A549 (cell line): Measurements from ENCODE around the gene COL13A1. TPM values are rescaled to one million over a fixed set of nuclear protein-coding genes. Genes with fewer than 3 reads are reported as not detected.

Experiments used
- ATAC-seq, 2 experiments: fragments of 200-7000 bp in 1 of 2; fragments of >200 bp in 1 of 2; cut with Nextera tagmentation in 1 of 2; cut with Tn5 transposase in 1 of 2; 3 replicates each; pipeline versions ENCODE4 v1.8.0 to v1.9.1; 2018 to 2020; ENCODE audit warnings: mild to moderate bottlenecking in 1 of 2, moderate library complexity in 1 of 2
- CTCF ChIA-PET: fragments of 300-600 bp; sonication (Branson Sonifier 250); formaldehyde crosslinking; extraction: SDS; loops from one replicate; lab custom pipeline; 2021; ENCODE audit warnings: antibody characterized with exemption, inconsistent platforms; lab: Yijun Ruan, JAX
- POLR2A ChIA-PET: fragments of 350-600 bp; formaldehyde crosslinking; extraction: SDS; loops from one replicate; lab custom pipeline; 2021; ENCODE audit warnings: antibody characterized with exemption, inconsistent platforms; lab: Yijun Ruan, JAX
- DNase-seq, 2 experiments: peaks; one replicate each; pipeline versions ENCODE4 v3.0.0 to v3.0.0-alpha.2; 2011 to 2016; ENCODE audit warnings: low read depth in 1 of 2, low spot score in 1 of 2
- FAIRE-seq: peaks from 2 replicates; lab custom pipeline; 2011; peaks lifted over from hg19 to GRCh38; lab: Jason Lieb, UNC
- H3K27ac ChIP-seq, 2 experiments: fragments of >200 bp; sonication (Bioruptor Twin); formaldehyde crosslinking; 3 replicates each; pipeline ENCODE4 v1.5.1; 2016 to 2017
- H3K4me1 ChIP-seq: fragments of >200 bp; sonication (Bioruptor Twin); formaldehyde crosslinking; 3 replicates; pipeline ENCODE4 v1.6.1; 2016
- H3K4me2 ChIP-seq: fragments of >200 bp; sonication (Bioruptor Twin); formaldehyde crosslinking; 3 replicates; pipeline ENCODE4 v1.6.1; 2016
- H3K4me3 ChIP-seq: fragments of >200 bp; sonication (Bioruptor Twin); formaldehyde crosslinking; 3 replicates; pipeline ENCODE4 v1.5.1; 2016
- H3K9me3 ChIP-seq: fragments of >200 bp; sonication (Bioruptor Twin); formaldehyde crosslinking; 3 replicates; pipeline ENCODE4 v1.6.1; 2016
- ESRRA ChIP-seq: fragments of 150-350 bp; IDR thresholded peaks from 2 replicates; pipeline ENCODE4 v1.6.1; 2014; ENCODE audit warnings: mild to moderate bottlenecking, low read length, borderline replicate concordance
- FOSB ChIP-seq: fragments of 250-450 bp; sonication (Bioruptor Pico); IDR thresholded peaks from 2 replicates; pipeline ENCODE4 v1.5.0; 2020; ENCODE audit warnings: mild to moderate bottlenecking, moderate library complexity
- FOSL2 ChIP-seq, 2 experiments: fragments of 450-650 bp in 1 of 2; fragments of >200 bp in 1 of 2; sonication (Bioruptor Twin) in 1 of 2; formaldehyde crosslinking; IDR thresholded peaks; 2 replicates each; pipeline versions ENCODE4 v1.5.0 to v1.6.1; 2016 to 2020; ENCODE audit warnings: mild to moderate bottlenecking in 1 of 2, moderate library complexity in 1 of 2
- FOXS1 ChIP-seq: fragments of 250-450 bp; sonication (Bioruptor Pico); IDR thresholded peaks from 2 replicates; pipeline ENCODE4 v1.5.0; 2020; ENCODE audit warnings: mild to moderate bottlenecking, moderate library complexity
- GATA3 ChIP-seq: IDR thresholded peaks from 2 replicates; pipeline ENCODE4 v1.6.1; 2012; ENCODE audit warnings: borderline replicate concordance
- HDAC2 ChIP-seq: fragments of 200-600 bp; sonication (generic); IDR thresholded peaks from 2 replicates; pipeline ENCODE4 v1.6.1; 2016
- HOXA7 ChIP-seq: fragments of 250-450 bp; sonication (Bioruptor Pico); IDR thresholded peaks from 2 replicates; pipeline ENCODE4 v1.5.0; 2020; ENCODE audit warnings: mild to moderate bottlenecking, moderate library complexity
- JUN ChIP-seq, 2 experiments: fragments of >200 bp; sonication (Bioruptor Twin); formaldehyde crosslinking; IDR thresholded peaks; 2 replicates in 1 of 2; 3 replicates in 1 of 2; pipeline ENCODE4 v1.6.1; 2016 to 2017
- KDM1A ChIP-seq: fragments of 200-600 bp; sonication (generic); IDR thresholded peaks from 2 replicates; pipeline ENCODE4 v1.6.1; 2016; ENCODE audit warnings: low read depth, mild to moderate bottlenecking
- MAFK ChIP-seq: fragments of 450-650 bp; IDR thresholded peaks from 2 replicates; pipeline ENCODE4 v1.6.1; 2014; ENCODE audit not compliant: partially characterized antibody
- MYC ChIP-seq: IDR thresholded peaks from 2 replicates; pipeline ENCODE4 v1.6.1; 2012; ENCODE audit warnings: mild to moderate bottlenecking, inconsistent platforms, low read length, improper control_type of control experiment, borderline replicate concordance
- PHF8 ChIP-seq: fragments of 200-600 bp; sonication (generic); IDR thresholded peaks from 2 replicates; pipeline ENCODE4 v1.6.1; 2016; ENCODE audit warnings: low read depth, mild to moderate bottlenecking, antibody characterized with exemption, moderate library complexity, borderline replicate concordance
- POLR2AphosphoS2 ChIP-seq: conservative IDR thresholded peaks from 2 replicates; pipeline ENCODE4 v1.6.1; 2012; ENCODE audit warnings: low read length, improper control_type of control experiment, inconsistent platforms
- RAD21 ChIP-seq, 2 experiments: fragments of >200 bp in 1 of 2; sonication (Bioruptor Twin) in 1 of 2; formaldehyde crosslinking in 1 of 2; IDR thresholded peaks in 1 of 2; conservative IDR thresholded peaks in 1 of 2; 2 replicates in 1 of 2; 3 replicates in 1 of 2; pipeline ENCODE4 v1.6.1; 2012 to 2018; ENCODE audit warnings: inconsistent platforms in 1 of 2
- SMC3 ChIP-seq: fragments of >200 bp; sonication (Bioruptor Twin); formaldehyde crosslinking; IDR thresholded peaks from 3 replicates; pipeline ENCODE4 v1.6.1; 2018; ENCODE audit warnings: inconsistent platforms
- SREBF2 ChIP-seq: fragments of 450-650 bp; IDR thresholded peaks from 2 replicates; pipeline ENCODE4 v1.6.1; 2014; ENCODE audit warnings: mild to moderate bottlenecking, moderate library complexity
- TFCP2L1 ChIP-seq: fragments of 250-450 bp; sonication (Bioruptor Pico); IDR thresholded peaks from 2 replicates; pipeline ENCODE4 v1.5.0; 2021; ENCODE audit warnings: mild to moderate bottlenecking
- WGBS: methylation state at CpG from one replicate; pipeline ENCODE4 v1.1.6; 2017; ENCODE audit errors: missing lambda C conversion rate; 5-methylcytosine and 5-hydroxymethylcytosine counted together
- polyA plus RNA-seq, 4 experiments: library from polyadenylated mRNA; depleted of rRNA in 3 of 4; stranded (reverse); fragments of >200 nt; fragmentation: RNase III in 1 of 4; extraction: RNeasy Plus Mini Kit Qiagen cat#74134 plus additional on column Dnase treatment in 1 of 4; gene quantifications; 2 replicates in 3 of 4; 3 replicates in 1 of 4; pipeline ENCODE4 v1.2.3, GENCODE V29; 2011 to 2017
- TF ChIP-seq, protein P1 (sequence below): fragments of 250-450 bp; sonication (Bioruptor Pico); IDR thresholded peaks from 2 replicates; pipeline ENCODE4 v1.5.0; 2020; ENCODE audit warnings: low read depth, mild to moderate bottlenecking, moderate library complexity
- TF ChIP-seq, protein P2 (sequence below): IDR thresholded peaks from 2 replicates; pipeline ENCODE4 v1.6.1; 2012
- TF ChIP-seq, protein P3 (sequence below): fragments of >200 bp; sonication (Bioruptor Twin); formaldehyde crosslinking; IDR thresholded peaks from 3 replicates; pipeline ENCODE4 v1.6.1; 2016
- TF ChIP-seq, protein P4 (sequence below): fragments of >200 bp; sonication (Bioruptor Twin); formaldehyde crosslinking; IDR thresholded peaks from 2 replicates; pipeline ENCODE4 v1.6.1; 2016
- TF ChIP-seq, protein P5 (sequence below): IDR thresholded peaks from 2 replicates; pipeline ENCODE4 v1.6.1; 2012; ENCODE audit warnings: low read depth, borderline replicate concordance

COL13A1 gene
- polyA plus RNA-seq, 2 of the 4 experiments (the other 2 are of a cell fraction): 0.08 to 0.27 TPM

DNA sequence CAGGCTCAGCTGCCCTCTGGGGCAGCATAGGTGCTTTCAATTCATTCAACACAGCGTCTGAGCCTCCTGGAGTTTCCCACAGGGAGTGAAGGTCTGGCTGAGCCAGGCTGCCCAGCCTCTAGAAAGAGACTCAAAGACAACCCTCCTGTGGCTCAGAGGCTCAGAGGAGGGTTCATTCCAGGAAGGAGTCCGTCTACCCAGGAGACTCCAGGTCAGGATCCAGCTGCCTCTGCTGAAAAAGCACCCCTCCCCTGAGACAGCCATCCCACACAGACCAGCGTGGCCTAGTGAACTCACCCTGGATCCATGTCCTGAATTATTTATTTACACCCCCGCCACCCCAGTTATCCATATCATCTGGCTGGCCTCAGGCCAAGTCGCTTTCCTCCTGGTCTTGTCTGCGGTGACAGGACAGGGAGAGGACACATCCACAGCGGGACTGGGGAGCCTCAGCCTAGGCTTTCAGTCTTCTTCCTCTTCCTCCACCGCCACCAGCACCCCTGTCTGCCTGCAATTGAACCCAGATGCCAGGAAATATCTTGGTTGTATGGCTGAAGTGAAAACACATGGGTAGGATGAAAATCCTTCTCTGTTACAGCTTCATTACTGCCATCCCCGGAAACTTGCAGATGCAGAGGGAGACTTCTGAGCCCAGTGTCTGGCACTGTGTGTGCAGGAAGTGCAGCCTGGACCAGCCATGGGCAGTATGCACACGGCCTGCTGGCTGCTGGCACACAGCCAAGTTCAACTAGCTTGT, 44.0 kb upstream of the COL13A1 start:
- no peak for DNase-seq
- 71% methylated on average over 10 of the region's 10 CpGs for WGBS
- POLR2A ChIA-PET: no interaction called here

DNA sequence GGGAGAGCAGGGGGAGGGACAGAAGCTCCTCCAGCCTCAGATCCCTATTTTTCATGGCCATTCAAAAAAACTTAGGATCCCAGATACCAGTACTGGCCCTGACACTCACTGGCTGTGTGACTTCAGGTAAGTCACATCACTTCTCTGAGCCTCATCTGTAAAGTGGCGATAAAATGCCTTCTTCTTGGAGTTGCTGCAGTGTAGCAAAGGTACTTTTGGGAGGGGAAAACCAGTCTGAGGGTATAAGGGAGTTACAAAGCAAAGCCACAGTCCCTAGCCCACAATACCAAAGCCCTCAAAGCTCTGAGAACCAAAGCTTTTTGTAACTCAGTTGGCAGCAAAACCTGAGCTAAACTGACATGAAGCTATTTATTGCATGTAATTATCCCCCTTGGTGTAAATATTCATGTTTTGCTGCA, 43.4 kb upstream of the COL13A1 start:
- Histone ChIP-seq H3K4me1 (no peaks in the 10 kb centered on the region), H3K27ac (no peak overlapping the region), H3K9me3 (no peaks in the 10 kb centered on the region), H3K4me3 (no peak overlapping the region), H3K4me2 (no peak overlapping the region)
- ChIA-PET CTCF (interaction anchor here (1.2 to 3.1 kb wide), 5 partner anchors 11 to 200 kb away, joined by 3 to 10 read pairs (median 5); partner anchors contain the start of gene COL13A1), POLR2A (no interaction called here)
- 100% methylated on average over 1 of the region's 1 CpG for WGBS
- no peak for FAIRE-seq
- no peak for ATAC-seq
- TF ChIP-seq MYC (no peak), HDAC2 (no peak), POLR2AphosphoS2 (no peak), FOSB (CRISPR knock-in tag) (no peak), RAD21 (conservative IDR thresholded peaks at IDR 0.05 in 1 of 2, IDR thresholded peaks at IDR 0.05 in 1 of 2) (no peak), MAFK (no peak), SMC3 (no peak), PHF8 (no peak), FOXS1 (CRISPR knock-in tag) (no peak), TFCP2L1 (no peak), KDM1A (no peak), JUN (IDR thresholded peaks at IDR 0.05) (no peak), SREBF2 (no peak), HOXA7 (CRISPR knock-in tag) (no peak)
- TF ChIP-seq, protein P1, sequence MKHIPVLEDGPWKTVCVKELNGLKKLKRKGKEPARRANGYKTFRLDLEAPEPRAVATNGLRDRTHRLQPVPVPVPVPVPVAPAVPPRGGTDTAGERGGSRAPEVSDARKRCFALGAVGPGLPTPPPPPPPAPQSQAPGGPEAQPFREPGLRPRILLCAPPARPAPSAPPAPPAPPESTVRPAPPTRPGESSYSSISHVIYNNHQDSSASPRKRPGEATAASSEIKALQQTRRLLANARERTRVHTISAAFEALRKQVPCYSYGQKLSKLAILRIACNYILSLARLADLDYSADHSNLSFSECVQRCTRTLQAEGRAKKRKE (CRISPR knock-in tag): no peak
- TF ChIP-seq, protein P2, sequence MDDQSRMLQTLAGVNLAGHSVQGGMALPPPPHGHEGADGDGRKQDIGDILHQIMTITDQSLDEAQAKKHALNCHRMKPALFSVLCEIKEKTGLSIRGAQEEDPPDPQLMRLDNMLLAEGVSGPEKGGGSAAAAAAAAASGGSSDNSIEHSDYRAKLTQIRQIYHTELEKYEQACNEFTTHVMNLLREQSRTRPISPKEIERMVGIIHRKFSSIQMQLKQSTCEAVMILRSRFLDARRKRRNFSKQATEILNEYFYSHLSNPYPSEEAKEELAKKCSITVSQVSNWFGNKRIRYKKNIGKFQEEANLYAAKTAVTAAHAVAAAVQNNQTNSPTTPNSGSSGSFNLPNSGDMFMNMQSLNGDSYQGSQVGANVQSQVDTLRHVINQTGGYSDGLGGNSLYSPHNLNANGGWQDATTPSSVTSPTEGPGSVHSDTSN: no peak
- no peak for DNase-seq

More for the DNA sequence above, 44.0 kb upstream of the COL13A1 start:
- ATAC-seq (no peak; a peak in 1 of 6 replicates), FAIRE-seq (no peak)
- no peak for TF ChIP-seq FOSL2 (IDR thresholded peaks at IDR 0.05)
- no peak for TF ChIP-seq FOSL2 (CRISPR knock-in tag; IDR thresholded peaks at IDR 0.05)
- TF ChIP-seq MAFK: no peak
- no peak for TF ChIP-seq KDM1A
- TF ChIP-seq, protein P1 (CRISPR knock-in tag): no peak
- TF ChIP-seq GATA3: no peak
- no peak for TF ChIP-seq MYC
- TF ChIP-seq, protein P3, sequence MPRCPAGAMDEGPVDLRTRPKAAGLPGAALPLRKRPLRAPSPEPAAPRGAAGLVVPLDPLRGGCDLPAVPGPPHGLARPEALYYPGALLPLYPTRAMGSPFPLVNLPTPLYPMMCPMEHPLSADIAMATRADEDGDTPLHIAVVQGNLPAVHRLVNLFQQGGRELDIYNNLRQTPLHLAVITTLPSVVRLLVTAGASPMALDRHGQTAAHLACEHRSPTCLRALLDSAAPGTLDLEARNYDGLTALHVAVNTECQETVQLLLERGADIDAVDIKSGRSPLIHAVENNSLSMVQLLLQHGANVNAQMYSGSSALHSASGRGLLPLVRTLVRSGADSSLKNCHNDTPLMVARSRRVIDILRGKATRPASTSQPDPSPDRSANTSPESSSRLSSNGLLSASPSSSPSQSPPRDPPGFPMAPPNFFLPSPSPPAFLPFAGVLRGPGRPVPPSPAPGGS: no peak
- TF ChIP-seq, protein P4, sequence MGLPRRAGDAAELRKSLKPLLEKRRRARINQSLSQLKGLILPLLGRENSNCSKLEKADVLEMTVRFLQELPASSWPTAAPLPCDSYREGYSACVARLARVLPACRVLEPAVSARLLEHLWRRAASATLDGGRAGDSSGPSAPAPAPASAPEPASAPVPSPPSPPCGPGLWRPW: no peak
- TF ChIP-seq, protein P5, sequence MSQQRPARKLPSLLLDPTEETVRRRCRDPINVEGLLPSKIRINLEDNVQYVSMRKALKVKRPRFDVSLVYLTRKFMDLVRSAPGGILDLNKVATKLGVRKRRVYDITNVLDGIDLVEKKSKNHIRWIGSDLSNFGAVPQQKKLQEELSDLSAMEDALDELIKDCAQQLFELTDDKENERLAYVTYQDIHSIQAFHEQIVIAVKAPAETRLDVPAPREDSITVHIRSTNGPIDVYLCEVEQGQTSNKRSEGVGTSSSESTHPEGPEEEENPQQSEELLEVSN: no peak
- no peak for TF ChIP-seq ESRRA
- CTCF ChIA-PET: interaction anchor here (1.2 to 3.1 kb wide), 6 partner anchors 12 to 201 kb away, joined by 3 to 10 read pairs (median 6); partner anchors contain the start of gene COL13A1
- no peaks in the 10 kb centered on the region for H3K9me3 ChIP-seq
- H3K4me2 ChIP-seq: no peak overlapping the region
- H3K4me3 ChIP-seq: no peak overlapping the region
- H3K4me1 ChIP-seq: no peaks in the 10 kb centered on the region
- H3K27ac ChIP-seq: no peak overlapping the region
